Measurements from ENCODE around the gene GNAQ.
"Not testable (repeated sequence)": the region's sequence is repeated elsewhere in the genome, so short reads cannot be mapped to it uniquely, and the experiment has no call there.

GNAQ gene

DNA sequence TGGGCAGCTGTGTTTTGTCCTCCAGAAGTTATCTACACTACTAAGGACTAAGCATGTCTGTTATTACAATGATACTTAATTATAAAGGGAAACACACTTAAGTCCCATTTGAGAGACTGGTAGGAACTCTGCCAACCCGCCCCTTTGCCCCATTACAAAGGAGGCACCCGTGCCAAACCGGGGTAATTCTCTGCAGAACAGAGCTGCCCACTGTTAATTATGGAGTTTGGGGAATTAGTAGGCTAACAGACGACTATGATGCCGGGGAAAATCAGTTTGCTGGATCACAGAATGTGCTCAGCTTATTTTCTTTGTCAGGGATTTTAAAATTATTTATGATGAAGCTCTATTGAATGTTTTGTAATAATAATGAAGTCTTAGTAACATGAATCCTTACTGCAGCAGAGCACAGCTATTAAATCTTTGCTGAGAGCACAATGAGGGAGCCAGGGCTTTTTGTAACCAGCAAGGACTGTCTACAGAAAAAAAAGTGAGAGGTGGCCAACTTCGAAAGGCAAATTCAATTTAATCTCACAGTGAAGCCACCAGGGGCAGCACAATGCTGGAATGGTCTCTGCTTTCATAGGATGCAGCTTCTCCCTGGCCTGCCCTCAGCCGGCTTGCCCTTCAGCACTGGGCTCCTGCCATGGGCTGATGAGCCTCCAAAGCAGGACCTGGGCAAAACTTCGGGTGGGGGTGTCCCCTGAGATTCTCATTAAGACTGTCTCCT is 134.5 kb downstream of the GNAQ start:
- DNase-seq: no peak

- DNase-seq: no peak
Measured at GRCh38 chr9:77896269-77896937, 135.2 kb downstream of the GNAQ start.

- no peak for DNase-seq
Measured at GRCh38 chr9:77893706-77894105, 137.9 kb downstream of the GNAQ start.

DNA sequence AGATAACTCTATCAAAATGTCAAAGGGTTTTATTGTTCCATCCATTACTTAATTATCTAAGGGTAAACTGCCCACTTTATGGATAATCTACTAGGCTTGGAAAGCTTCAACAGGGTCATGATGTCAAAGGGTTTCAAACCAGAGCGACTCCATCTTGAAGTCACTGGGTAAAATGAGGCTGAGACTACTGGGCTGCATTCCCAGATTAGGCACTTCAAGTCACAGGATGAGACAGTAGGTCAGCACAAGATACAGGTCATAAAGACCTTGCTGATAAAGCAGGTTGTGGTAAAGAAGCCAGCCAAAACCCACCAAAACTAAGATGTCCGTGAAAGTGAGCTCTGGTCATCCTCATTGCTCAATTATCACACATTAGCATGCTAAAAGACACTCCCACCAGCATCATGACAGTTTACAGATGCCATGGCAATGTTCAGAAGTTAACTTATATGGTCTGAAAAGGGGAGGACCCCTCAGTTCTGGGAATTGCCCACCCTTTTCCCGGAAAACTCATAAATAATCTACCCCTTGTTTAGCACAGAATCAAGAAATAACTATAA is 138.6 kb downstream of the GNAQ start:
- no peak for DNase-seq

- no peak for DNase-seq
Measured at GRCh38 chr9:77892171-77892570, 139.4 kb downstream of the GNAQ start.

- no peak for DNase-seq
Measured at GRCh38 chr9:77891128-77891800, 140.3 kb downstream of the GNAQ start.

- DNase-seq: no peak
Measured at GRCh38 chr9:77887662-77888061, 143.9 kb downstream of the GNAQ start.

- DNase-seq: no peak
Measured at GRCh38 chr9:77885104-77885672, 146.4 kb downstream of the GNAQ start.

DNA sequence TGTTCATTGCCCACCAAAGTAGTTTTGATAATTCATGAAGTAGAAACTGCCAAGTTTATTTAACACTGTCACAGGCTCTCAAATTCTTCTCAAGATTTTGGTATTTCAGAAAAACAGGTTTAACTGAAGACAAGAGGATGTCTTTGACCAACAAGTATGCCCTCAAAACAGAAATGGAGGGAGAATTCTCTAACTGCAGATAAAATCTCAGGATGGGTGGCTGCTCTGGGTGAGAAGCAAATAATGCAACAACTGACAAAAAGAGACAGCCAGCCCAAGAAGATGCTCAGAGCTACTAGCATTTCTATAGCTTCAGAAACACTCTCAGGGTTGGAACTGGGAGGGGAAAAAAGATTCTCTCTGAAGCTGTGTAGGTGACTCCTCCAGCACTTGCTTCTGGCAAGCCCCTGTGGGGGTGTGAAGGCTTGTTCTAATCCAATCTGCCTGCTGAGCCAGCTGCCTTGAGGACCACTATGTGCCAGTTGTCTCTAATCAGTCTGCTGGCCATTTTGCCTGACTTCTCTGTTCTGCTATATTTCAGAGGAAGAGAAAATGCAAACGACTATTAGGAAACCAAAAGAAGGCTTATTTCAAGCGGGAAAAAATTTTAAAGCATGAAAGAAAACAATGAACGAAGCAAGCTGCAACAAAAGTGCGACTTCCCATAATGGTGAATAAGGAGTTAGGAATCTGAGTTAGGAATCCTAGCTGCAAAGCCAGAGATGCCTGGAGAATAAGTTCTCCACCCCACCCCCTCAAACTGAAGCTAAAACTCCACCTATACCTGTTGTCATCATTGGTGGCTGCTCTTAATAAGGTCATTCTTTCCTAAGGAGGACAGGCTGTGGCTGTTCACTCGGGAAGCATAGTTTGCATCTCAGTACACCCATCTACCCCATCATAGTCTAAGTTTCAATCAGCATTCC is 147.5 kb downstream of the GNAQ start:
- DNase-seq: no peak

DNA sequence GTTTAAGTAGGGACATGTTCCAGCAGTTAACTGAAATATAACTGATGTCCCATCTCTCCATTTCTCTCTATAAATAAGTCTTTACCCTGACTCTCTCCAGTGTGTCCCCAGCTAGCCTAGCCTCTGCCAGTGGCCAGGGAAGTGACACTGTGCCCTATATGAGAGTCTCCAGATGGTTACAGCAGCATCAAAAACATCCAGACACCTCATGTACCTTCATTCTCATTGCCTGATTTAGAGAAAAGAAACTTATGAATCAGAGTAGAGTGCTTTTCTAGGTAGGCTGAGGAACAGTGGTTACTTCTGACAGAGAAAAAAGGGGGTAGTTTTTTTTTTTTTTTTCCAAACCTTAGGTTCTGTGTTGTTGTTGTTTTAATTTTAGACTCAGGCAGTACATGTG is 148.5 kb downstream of the GNAQ start:
- no peak for DNase-seq

GRCh38 chr9:77882294-77882693 is 149.3 kb downstream of the GNAQ start:
- no peak for DNase-seq

DNA sequence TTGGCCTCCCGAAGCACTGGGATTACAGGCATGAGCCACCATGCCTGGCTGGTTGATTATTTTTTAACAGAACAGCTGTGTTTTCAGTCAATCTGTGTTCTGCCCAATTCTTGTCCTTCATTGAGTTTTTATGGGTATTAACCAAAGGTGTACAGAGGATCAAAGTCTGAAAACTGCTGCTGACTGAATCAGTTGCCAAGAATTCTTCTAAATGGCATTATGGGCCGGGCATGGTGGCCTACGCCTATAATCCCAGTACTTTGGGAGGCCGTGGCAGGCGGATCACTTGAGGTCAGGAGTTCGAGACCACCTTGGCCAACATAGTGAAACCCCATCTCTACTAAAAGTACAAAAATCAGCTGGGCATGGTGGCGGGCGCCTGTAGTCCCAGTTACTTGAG is 150.0 kb downstream of the GNAQ start:
- not testable (repeated sequence) for DNase-seq

- no peak for DNase-seq
Measured at GRCh38 chr9:77881111-77881510, 150.5 kb downstream of the GNAQ start.

GRCh38 chr9:77879437-77879943 is 152.1 kb downstream of the GNAQ start:
- no peak for DNase-seq

- DNase-seq: not testable (repeated sequence)
Measured at GRCh38 chr9:77878793-77879192, 152.8 kb downstream of the GNAQ start.

DNA sequence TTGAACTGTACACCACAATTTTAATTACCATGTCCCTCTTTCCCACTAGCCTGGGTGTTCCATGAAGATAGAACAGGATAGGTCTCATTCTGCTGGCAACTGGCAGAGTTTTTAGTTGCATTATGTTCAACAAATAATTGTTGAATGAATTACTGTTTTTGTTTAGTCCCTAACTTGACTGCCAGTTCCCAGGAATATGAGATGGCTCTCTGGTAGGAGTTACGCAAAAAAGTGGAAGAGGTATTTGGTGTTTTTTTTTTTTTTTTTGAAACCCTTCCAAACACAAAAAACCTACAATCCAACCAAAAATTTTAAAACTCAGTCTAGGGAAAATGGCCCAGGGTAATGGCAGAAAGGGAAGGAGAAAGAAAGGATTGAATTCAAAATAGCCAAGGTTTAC is 153.6 kb downstream of the GNAQ start:
- DNase-seq: no peak

DNA sequence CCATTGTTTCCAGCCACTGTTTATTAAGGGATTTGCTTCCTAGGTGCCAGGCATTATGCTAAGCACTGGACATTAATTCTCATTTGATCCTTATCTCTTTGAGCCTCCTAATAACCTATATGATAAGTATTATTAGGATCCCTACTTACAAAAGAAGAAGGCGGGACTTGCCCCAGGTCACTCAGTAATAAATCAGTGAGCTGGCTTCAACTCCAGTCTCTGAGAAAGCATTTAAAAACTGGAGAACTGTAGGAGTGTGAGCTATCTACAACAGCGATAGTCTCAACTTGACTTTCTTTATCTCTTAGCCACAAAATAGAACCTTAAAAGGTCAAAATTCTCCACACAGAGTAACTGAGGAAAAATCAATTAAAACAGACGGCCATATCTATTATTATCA is 155.0 kb downstream of the GNAQ start:
- DNase-seq: no peak

- DNase-seq: no peak
Measured at GRCh38 chr9:77876091-77876490, 155.5 kb downstream of the GNAQ start.

- no peak for DNase-seq
Measured at GRCh38 chr9:77872863-77873262, 158.7 kb downstream of the GNAQ start.

- DNase-seq: no peak
Measured at GRCh38 chr9:77872177-77872576, 159.4 kb downstream of the GNAQ start.

GRCh38 chr9:77871483-77871882 is 160.1 kb downstream of the GNAQ start:
- DNase-seq: no peak

DNA sequence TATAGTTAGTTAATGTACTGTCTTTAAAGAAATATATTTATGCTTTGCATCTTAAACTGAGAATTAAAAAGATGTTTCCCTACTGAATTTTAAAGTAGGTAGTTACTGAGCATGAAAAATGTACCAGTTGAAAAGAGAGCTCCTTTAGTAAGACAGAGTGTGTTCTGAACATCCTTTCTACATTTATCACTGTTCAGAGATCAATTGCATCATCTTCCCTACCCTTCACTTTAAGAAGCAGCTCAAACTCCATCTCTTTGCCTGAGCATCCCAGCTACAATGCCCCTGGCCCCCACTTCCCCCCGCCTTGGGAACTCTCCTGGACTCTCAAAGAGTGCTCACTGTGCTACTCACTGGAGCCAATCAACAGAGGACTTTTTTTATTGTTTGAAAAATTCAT is 164.7 kb downstream of the GNAQ start:
- DNase-seq: no peak

Measured in activated CD4-positive, alpha-beta T cell treated with anti-CD3 and anti-CD28 coated beads, Interleukin-2, amount 50 U/mL, for 1 hour (primary cell).